Liver (tissue), 9 donors: ENCODE results near the gene FRMD4A. TPM values are rescaled to one million over a fixed set of nuclear protein-coding genes. Genes with fewer than 3 reads are reported as not detected.

Experiments
- DNase-seq: peaks from one replicate; pipeline ENCODE4 v3.0.0-alpha.2; 2017; ENCODE audit warnings: low spot score
- H3K27ac ChIP-seq, 2 donors: one replicate each; pipeline ENCODE4 v1.7.0; 2013; ENCODE audit warnings: inconsistent platforms in 2 of 2, low read length in 2 of 2, control low read depth in 1 of 2, low read depth in 1 of 2, mild to moderate bottlenecking in 1 of 2
- H3K27me3 ChIP-seq, 4 donors: one replicate each; pipeline versions ENCODE4 v1.6.1 to v1.7.0; 2013; ENCODE audit warnings: low read length in 3 of 4, inconsistent platforms in 1 of 4, mild to moderate bottlenecking in 1 of 4, moderate library complexity in 1 of 4; ENCODE audit not compliant: control insufficient read depth in 4 of 4, insufficient read depth in 4 of 4
- H3K36me3 ChIP-seq, 4 donors: one replicate each; pipeline versions ENCODE4 v1.6.1 to v1.7.0; 2013; ENCODE audit warnings: low read length in 3 of 4, mild to moderate bottlenecking in 3 of 4, low read depth in 1 of 4, moderate library complexity in 1 of 4; ENCODE audit not compliant: control insufficient read depth in 4 of 4, insufficient read depth in 3 of 4
- H3K4me1 ChIP-seq, 4 donors: one replicate each; pipeline versions ENCODE4 v1.6.1 to v1.7.0; 2013; ENCODE audit warnings: low read length in 3 of 4, mild to moderate bottlenecking in 3 of 4, moderate library complexity in 1 of 4; ENCODE audit not compliant: control insufficient read depth in 4 of 4, insufficient read depth in 4 of 4
- H3K4me3 ChIP-seq, 3 donors: one replicate each; pipeline versions ENCODE4 v1.6.1 to v1.7.0; 2013; ENCODE audit warnings: low read length in 3 of 3, control low read depth in 1 of 3, low read depth in 1 of 3, mild to moderate bottlenecking in 1 of 3
- H3K9ac ChIP-seq, 2 donors: one replicate each; pipeline ENCODE4 v1.7.0; 2013; ENCODE audit warnings: low read length in 2 of 2, mild to moderate bottlenecking in 2 of 2, moderate library complexity in 2 of 2, control low read depth in 1 of 2, low read depth in 1 of 2
- H3K9me3 ChIP-seq, 4 donors: one replicate each; pipeline versions ENCODE4 v1.6.1 to v1.7.0; 2013; ENCODE audit warnings: low read length in 3 of 4; ENCODE audit not compliant: control insufficient read depth in 4 of 4
- EGR1 ChIP-seq, 2 donors: IDR thresholded peaks; 2 replicates each; pipeline ENCODE4 v1.6.1; 2016 to 2018; ENCODE audit warnings: antibody characterized with exemption in 2 of 2, low read depth in 2 of 2
- FOXA1 ChIP-seq: IDR thresholded peaks from 2 replicates; pipeline ENCODE4 v1.6.1; 2016; ENCODE audit warnings: antibody characterized with exemption
- FOXA2 ChIP-seq: IDR thresholded peaks from 2 replicates; pipeline ENCODE4 v1.6.1; 2016; ENCODE audit warnings: antibody characterized with exemption
- GABPA ChIP-seq, 2 donors: IDR thresholded peaks in 1 of 2; conservative IDR thresholded peaks in 1 of 2; 2 replicates each; pipeline ENCODE4 v1.6.1; 2016; ENCODE audit warnings: antibody characterized with exemption in 2 of 2, mild to moderate bottlenecking in 1 of 2, moderate library complexity in 1 of 2
- HNF4A ChIP-seq, 2 donors: conservative IDR thresholded peaks; 2 replicates each; pipeline ENCODE4 v1.6.1; 2016; ENCODE audit warnings: antibody characterized with exemption in 2 of 2, mild to moderate bottlenecking in 2 of 2
- HNF4G ChIP-seq: IDR thresholded peaks from 2 replicates; pipeline ENCODE4 v1.6.1; 2016; ENCODE audit warnings: antibody characterized with exemption
- NR2F2 ChIP-seq: IDR thresholded peaks from 2 replicates; pipeline ENCODE4 v1.6.1; 2016; ENCODE audit warnings: antibody characterized with exemption
- RAD21 ChIP-seq, 2 donors: IDR thresholded peaks; 2 replicates each; pipeline ENCODE4 v1.6.1; 2016; ENCODE audit warnings: antibody characterized with exemption in 2 of 2, mild to moderate bottlenecking in 2 of 2
- RXRA ChIP-seq, 2 donors: IDR thresholded peaks; 2 replicates each; pipeline ENCODE4 v1.6.1; 2017 to 2018; ENCODE audit warnings: antibody characterized with exemption in 2 of 2, mild to moderate bottlenecking in 1 of 2
- SP1 ChIP-seq: IDR thresholded peaks from 2 replicates; pipeline ENCODE4 v1.6.1; 2018; ENCODE audit warnings: antibody characterized with exemption, mild to moderate bottlenecking
- TAF1 ChIP-seq: conservative IDR thresholded peaks from 2 replicates; pipeline ENCODE4 v1.6.1; 2016; ENCODE audit warnings: antibody characterized with exemption, mild to moderate bottlenecking
- YY1 ChIP-seq: IDR thresholded peaks from 2 replicates; pipeline ENCODE4 v1.6.1; 2016; ENCODE audit warnings: antibody characterized with exemption, mild to moderate bottlenecking
- whole genome bisulfite sequencing: extraction: QIAGEN DNeasy Blood & Tissue Kit; methylation state at CpG from one replicate; pipeline ENCODE4 v1.1.7; 2013; 5-methylcytosine and 5-hydroxymethylcytosine counted together
- polyA plus RNA-seq, 2 donors: library from polyadenylated mRNA; stranded (reverse) in 1 of 2; unstranded in 1 of 2; fragments of 200-250 nt in 1 of 2; fragments of >200 nt in 1 of 2; fragmentation: Nextera tagmentation in 1 of 2; extraction: Ambion mirVana in 1 of 2; gene quantifications; one replicate each; pipeline versions ENCODE4 v1.2.1 to v1.2.3, GENCODE V29; 2013 to 2015
- total RNA-seq, 2 donors: library from RNA; depleted of rRNA; stranded (reverse); fragments of >200 nt; gene quantifications; one replicate each; pipeline ENCODE4 v1.2.3, GENCODE V29; 2014
- TF ChIP-seq, protein P1 (sequence below): fragments of 150-350 bp; IDR thresholded peaks from 2 replicates; pipeline ENCODE4 v1.5.1; 2017; ENCODE audit warnings: improper control_type of control experiment, low read depth, low read length; ENCODE audit not compliant: missing input control
- TF ChIP-seq, protein P2 (sequence below): IDR thresholded peaks from 2 replicates; pipeline ENCODE4 v1.6.1; 2016; ENCODE audit warnings: antibody characterized with exemption
- TF ChIP-seq, protein P3 (sequence below): IDR thresholded peaks from 2 replicates; pipeline ENCODE4 v1.6.1; 2016; ENCODE audit warnings: antibody characterized with exemption, mild to moderate bottlenecking
- TF ChIP-seq, protein P4 (sequence below): IDR thresholded peaks from 2 replicates; pipeline ENCODE4 v1.6.1; 2016; ENCODE audit warnings: antibody characterized with exemption
- donor health status: healthy.
- donor health status: healthy.
- donor health status: healthy.
- donor health status: healthy.
- donor health status: healthy.

Gene FRMD4A
- total and polyA plus RNA-seq, 4 donors, result 8.2 to 34.3 (median 13.1) TPM

DNA sequence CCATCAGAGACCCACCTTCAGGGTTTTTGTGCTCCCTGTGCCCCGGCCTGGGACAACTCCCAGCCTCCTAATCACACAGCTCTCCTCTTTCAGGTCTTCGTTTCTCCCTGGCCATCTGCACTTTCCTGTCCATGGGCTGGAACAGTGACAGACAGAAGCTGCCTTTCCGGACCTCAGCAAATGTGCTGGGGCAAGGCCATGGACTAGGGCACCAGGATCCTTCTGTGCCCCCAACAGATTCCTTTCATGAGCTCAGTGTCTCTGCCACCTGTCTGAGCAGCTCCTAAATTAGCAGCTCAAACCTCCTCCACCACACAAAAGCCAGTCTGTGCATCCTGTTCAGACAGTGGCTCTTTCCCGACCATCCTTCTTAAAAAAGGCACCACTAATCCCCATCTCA is 41.9 kb upstream of the FRMD4A start:
- H3K27ac ChIP-seq, result no peak overlapping the region
- no peaks in the 10 kb centered on the region for H3K9me3 ChIP-seq
- H3K9ac ChIP-seq, result no peak overlapping the region
- no peaks in the 10 kb centered on the region for H3K4me1 ChIP-seq
- TF ChIP-seq FOXA2 (no peak), RXRA (IDR thresholded peaks at IDR 0.05) (no peak), FOXA1 (no peak), NR2F2 (no peak), SP1 (no peak), HNF4G (no peak)
- TF ChIP-seq, protein P1, sequence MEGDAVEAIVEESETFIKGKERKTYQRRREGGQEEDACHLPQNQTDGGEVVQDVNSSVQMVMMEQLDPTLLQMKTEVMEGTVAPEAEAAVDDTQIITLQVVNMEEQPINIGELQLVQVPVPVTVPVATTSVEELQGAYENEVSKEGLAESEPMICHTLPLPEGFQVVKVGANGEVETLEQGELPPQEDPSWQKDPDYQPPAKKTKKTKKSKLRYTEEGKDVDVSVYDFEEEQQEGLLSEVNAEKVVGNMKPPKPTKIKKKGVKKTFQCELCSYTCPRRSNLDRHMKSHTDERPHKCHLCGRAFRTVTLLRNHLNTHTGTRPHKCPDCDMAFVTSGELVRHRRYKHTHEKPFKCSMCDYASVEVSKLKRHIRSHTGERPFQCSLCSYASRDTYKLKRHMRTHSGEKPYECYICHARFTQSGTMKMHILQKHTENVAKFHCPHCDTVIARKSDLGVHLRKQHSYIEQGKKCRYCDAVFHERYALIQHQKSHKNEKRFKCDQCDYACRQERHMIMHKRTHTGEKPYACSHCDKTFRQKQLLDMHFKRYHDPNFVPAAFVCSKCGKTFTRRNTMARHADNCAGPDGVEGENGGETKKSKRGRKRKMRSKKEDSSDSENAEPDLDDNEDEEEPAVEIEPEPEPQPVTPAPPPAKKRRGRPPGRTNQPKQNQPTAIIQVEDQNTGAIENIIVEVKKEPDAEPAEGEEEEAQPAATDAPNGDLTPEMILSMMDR, result no peak
- TF ChIP-seq, protein P2, sequence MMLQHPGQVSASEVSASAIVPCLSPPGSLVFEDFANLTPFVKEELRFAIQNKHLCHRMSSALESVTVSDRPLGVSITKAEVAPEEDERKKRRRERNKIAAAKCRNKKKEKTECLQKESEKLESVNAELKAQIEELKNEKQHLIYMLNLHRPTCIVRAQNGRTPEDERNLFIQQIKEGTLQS, result no peak
- no peak overlapping the region for H3K4me3 ChIP-seq
- DNase-seq, result no peak
- no peaks in the 10 kb centered on the region for H3K27me3 ChIP-seq
- H3K36me3 ChIP-seq, result no peaks in the 10 kb centered on the region
- 79% methylated on average over 4 of the region's 4 CpGs for WGBS

DNA sequence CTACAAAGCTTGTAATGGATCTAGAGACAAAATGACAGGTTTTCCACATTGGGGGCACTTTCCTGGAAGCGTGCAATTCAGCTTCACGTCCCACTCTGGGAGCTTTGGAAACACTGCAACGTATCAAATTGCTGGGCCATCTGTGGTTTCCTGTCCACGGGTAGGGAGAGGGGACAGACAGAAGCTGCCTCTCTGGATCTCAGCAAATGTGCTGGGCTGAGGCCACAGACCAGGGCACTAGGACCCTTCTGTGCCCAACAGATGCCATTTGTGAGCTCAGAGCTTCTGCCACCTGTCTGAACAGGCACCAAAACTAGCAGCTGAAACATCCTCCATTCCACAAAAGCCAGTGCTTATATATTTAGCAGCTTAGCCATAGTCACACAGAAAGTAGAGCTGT is 40.9 kb upstream of the FRMD4A start:
- WGBS, result 73% methylated on average over 4 of the region's 4 CpGs
- no peaks in the 10 kb centered on the region for H3K9me3 ChIP-seq

More for the DNA sequence above, 40.9 kb upstream of the FRMD4A start:
- no peaks in the 10 kb centered on the region for H3K36me3 ChIP-seq
- no peak for DNase-seq
- H3K4me1 ChIP-seq, result no peaks in the 10 kb centered on the region
- H3K27me3 ChIP-seq, result no peaks in the 10 kb centered on the region
- TF ChIP-seq TAF1 (no peak), GABPA (IDR thresholded peaks at IDR 0.05 in 1 of 2, conservative IDR thresholded peaks at IDR 0.05 in 1 of 2) (no peak), SP1 (no peak), FOXA2 (no peak), YY1 (no peak), EGR1 (IDR thresholded peaks at IDR 0.05; ENCODE audit: low read depth in 2 of 2) (no peak), HNF4A (conservative IDR thresholded peaks at IDR 0.05) (no peak), RAD21 (IDR thresholded peaks at IDR 0.05) (no peak), NR2F2 (no peak)
- TF ChIP-seq, protein P1, result no peak
- TF ChIP-seq, protein P3, sequence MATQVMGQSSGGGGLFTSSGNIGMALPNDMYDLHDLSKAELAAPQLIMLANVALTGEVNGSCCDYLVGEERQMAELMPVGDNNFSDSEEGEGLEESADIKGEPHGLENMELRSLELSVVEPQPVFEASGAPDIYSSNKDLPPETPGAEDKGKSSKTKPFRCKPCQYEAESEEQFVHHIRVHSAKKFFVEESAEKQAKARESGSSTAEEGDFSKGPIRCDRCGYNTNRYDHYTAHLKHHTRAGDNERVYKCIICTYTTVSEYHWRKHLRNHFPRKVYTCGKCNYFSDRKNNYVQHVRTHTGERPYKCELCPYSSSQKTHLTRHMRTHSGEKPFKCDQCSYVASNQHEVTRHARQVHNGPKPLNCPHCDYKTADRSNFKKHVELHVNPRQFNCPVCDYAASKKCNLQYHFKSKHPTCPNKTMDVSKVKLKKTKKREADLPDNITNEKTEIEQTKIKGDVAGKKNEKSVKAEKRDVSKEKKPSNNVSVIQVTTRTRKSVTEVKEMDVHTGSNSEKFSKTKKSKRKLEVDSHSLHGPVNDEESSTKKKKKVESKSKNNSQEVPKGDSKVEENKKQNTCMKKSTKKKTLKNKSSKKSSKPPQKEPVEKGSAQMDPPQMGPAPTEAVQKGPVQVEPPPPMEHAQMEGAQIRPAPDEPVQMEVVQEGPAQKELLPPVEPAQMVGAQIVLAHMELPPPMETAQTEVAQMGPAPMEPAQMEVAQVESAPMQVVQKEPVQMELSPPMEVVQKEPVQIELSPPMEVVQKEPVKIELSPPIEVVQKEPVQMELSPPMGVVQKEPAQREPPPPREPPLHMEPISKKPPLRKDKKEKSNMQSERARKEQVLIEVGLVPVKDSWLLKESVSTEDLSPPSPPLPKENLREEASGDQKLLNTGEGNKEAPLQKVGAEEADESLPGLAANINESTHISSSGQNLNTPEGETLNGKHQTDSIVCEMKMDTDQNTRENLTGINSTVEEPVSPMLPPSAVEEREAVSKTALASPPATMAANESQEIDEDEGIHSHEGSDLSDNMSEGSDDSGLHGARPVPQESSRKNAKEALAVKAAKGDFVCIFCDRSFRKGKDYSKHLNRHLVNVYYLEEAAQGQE, result no peak
- TF ChIP-seq, protein P4, sequence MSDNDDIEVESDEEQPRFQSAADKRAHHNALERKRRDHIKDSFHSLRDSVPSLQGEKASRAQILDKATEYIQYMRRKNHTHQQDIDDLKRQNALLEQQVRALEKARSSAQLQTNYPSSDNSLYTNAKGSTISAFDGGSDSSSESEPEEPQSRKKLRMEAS, result no peak
- no peak overlapping the region for H3K9ac ChIP-seq
- no peak overlapping the region for H3K27ac ChIP-seq
- H3K4me3 ChIP-seq, result no peak overlapping the region
